ENCODE measurements around the gene PADI1. TPM values are rescaled to one million over a fixed set of nuclear protein-coding genes. Genes with fewer than 3 reads are reported as not detected.

The PADI1 gene
- polyA plus RNA-seq, 1 donor from 2014 or later: 0.66 TPM

DNA sequence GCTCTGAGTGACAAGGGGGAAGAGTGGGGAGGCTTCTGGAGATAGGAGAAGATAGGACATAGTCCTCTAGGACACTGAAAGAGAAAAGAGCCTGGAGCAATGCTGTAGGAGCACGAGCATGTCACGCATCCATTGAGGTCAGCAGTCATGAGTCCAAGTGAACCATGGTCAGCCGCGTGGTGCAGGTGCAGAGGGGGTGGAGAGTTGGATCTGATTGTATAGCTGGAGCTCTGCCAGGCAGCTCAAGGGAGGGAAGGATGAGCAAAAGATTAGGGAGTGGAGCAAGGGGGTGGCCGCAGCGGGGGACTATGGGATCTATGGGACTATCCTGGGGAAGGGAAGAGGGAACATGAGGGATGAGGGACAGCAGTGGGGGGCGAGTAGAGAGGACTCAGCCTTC, 14.0 kb downstream of the PADI1 start:
- H3K4me2 ChIP-seq (ENCODE audit: low read length): no peak overlapping the region
- no peaks in the 10 kb centered on the region for H3K9me2 ChIP-seq (ENCODE audit: insufficient read depth, low read length)
- H2AFZ ChIP-seq (ENCODE audit: low read depth, low read length): no peak overlapping the region
- H3F3A ChIP-seq (ENCODE audit: insufficient read depth, low read length, poor library complexity, severe bottlenecking): no peaks in the 10 kb centered on the region
- no peaks in the 10 kb centered on the region for H4K20me1 ChIP-seq (ENCODE audit: insufficient read depth)
- no peaks in the 10 kb centered on the region for H3K36me3 ChIP-seq (ENCODE audit: insufficient read depth, low read length)
- no peak overlapping the region for H3K27ac ChIP-seq (ENCODE audit: low read length)
- no peak overlapping the region for H3K9ac ChIP-seq (ENCODE audit: low read length)
- H3K79me2 ChIP-seq (replicated peaks; ENCODE audit: insufficient read depth, low read length): no peaks in the 10 kb centered on the region
- TF ChIP-seq, protein P1, sequence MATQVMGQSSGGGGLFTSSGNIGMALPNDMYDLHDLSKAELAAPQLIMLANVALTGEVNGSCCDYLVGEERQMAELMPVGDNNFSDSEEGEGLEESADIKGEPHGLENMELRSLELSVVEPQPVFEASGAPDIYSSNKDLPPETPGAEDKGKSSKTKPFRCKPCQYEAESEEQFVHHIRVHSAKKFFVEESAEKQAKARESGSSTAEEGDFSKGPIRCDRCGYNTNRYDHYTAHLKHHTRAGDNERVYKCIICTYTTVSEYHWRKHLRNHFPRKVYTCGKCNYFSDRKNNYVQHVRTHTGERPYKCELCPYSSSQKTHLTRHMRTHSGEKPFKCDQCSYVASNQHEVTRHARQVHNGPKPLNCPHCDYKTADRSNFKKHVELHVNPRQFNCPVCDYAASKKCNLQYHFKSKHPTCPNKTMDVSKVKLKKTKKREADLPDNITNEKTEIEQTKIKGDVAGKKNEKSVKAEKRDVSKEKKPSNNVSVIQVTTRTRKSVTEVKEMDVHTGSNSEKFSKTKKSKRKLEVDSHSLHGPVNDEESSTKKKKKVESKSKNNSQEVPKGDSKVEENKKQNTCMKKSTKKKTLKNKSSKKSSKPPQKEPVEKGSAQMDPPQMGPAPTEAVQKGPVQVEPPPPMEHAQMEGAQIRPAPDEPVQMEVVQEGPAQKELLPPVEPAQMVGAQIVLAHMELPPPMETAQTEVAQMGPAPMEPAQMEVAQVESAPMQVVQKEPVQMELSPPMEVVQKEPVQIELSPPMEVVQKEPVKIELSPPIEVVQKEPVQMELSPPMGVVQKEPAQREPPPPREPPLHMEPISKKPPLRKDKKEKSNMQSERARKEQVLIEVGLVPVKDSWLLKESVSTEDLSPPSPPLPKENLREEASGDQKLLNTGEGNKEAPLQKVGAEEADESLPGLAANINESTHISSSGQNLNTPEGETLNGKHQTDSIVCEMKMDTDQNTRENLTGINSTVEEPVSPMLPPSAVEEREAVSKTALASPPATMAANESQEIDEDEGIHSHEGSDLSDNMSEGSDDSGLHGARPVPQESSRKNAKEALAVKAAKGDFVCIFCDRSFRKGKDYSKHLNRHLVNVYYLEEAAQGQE (IDR thresholded peaks at IDR 0.05; ENCODE audit: borderline replicate concordance): no peak
- TF ChIP-seq EP300 (conservative IDR thresholded peaks at IDR 0.05; ENCODE audit: poor library complexity, severe bottlenecking) (no peak), MXI1 (conservative IDR thresholded peaks at IDR 0.05; ENCODE audit: poor library complexity, severe bottlenecking) (no peak), SMC3 (conservative IDR thresholded peaks at IDR 0.05; ENCODE audit: poor library complexity) (no peak), POLR2AphosphoS5 (IDR thresholded peaks at IDR 0.05) (no peak), RAD21 (conservative IDR thresholded peaks at IDR 0.05) (no peak)
- TF ChIP-seq, protein P2, sequence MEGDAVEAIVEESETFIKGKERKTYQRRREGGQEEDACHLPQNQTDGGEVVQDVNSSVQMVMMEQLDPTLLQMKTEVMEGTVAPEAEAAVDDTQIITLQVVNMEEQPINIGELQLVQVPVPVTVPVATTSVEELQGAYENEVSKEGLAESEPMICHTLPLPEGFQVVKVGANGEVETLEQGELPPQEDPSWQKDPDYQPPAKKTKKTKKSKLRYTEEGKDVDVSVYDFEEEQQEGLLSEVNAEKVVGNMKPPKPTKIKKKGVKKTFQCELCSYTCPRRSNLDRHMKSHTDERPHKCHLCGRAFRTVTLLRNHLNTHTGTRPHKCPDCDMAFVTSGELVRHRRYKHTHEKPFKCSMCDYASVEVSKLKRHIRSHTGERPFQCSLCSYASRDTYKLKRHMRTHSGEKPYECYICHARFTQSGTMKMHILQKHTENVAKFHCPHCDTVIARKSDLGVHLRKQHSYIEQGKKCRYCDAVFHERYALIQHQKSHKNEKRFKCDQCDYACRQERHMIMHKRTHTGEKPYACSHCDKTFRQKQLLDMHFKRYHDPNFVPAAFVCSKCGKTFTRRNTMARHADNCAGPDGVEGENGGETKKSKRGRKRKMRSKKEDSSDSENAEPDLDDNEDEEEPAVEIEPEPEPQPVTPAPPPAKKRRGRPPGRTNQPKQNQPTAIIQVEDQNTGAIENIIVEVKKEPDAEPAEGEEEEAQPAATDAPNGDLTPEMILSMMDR (IDR thresholded peaks at IDR 0.05; ENCODE audit: poor library complexity, severe bottlenecking): no peak
- H3K9me3 ChIP-seq (ENCODE audit: low read length): no peaks in the 10 kb centered on the region
- H3K27me3 ChIP-seq (ENCODE audit: insufficient read depth, low read depth, low read length): no peaks in the 10 kb centered on the region
- H3K4me3 ChIP-seq (ENCODE audit: low read length): no peak overlapping the region

GRCh38 chr1:17220287-17220686, 15.4 kb downstream of the PADI1 start:
- no peak overlapping the region for H3K27ac ChIP-seq (ENCODE audit: low read length)
- no peaks in the 10 kb centered on the region for H3K79me2 ChIP-seq (replicated peaks; ENCODE audit: insufficient read depth, low read length)
- no peaks in the 10 kb centered on the region for H3F3A ChIP-seq (ENCODE audit: insufficient read depth, low read length, poor library complexity, severe bottlenecking)
- no peak for TF ChIP-seq EZH2 (IDR thresholded peaks at IDR 0.05; ENCODE audit: borderline replicate concordance, insufficient read depth, low read length, poor library complexity, severe bottlenecking)
- TF ChIP-seq MXI1 (conservative IDR thresholded peaks at IDR 0.05; ENCODE audit: poor library complexity, severe bottlenecking): no peak
- TF ChIP-seq SMC3 (conservative IDR thresholded peaks at IDR 0.05; ENCODE audit: poor library complexity): no peak
- TF ChIP-seq RAD21 (conservative IDR thresholded peaks at IDR 0.05): no peak
- TF ChIP-seq, protein P2 (IDR thresholded peaks at IDR 0.05; ENCODE audit: poor library complexity, severe bottlenecking): no peak
- TF ChIP-seq POLR2AphosphoS5 (IDR thresholded peaks at IDR 0.05): no peak
- no peak for TF ChIP-seq TAF1 (IDR thresholded peaks at IDR 0.05; ENCODE audit: low read depth)
- TF ChIP-seq, protein P1 (IDR thresholded peaks at IDR 0.05; ENCODE audit: borderline replicate concordance): no peak
- TF ChIP-seq EP300 (conservative IDR thresholded peaks at IDR 0.05; ENCODE audit: poor library complexity, severe bottlenecking): no peak
- no peaks in the 10 kb centered on the region for H3K9me2 ChIP-seq (ENCODE audit: insufficient read depth, low read length)
- no peak overlapping the region for H2AFZ ChIP-seq (ENCODE audit: low read depth, low read length)
- no peaks in the 10 kb centered on the region for H3K9me3 ChIP-seq (ENCODE audit: low read length)
- no peak overlapping the region for H3K9ac ChIP-seq (ENCODE audit: low read length)
- no peak overlapping the region for H3K4me2 ChIP-seq (ENCODE audit: low read length)
- no peaks in the 10 kb centered on the region for H4K20me1 ChIP-seq (ENCODE audit: insufficient read depth)
- no peaks in the 10 kb centered on the region for H3K36me3 ChIP-seq (ENCODE audit: insufficient read depth, low read length)
- H3K4me3 ChIP-seq (ENCODE audit: low read length): no peak overlapping the region
- H3K27me3 ChIP-seq (ENCODE audit: insufficient read depth, low read depth, low read length): no peaks in the 10 kb centered on the region

All from neural cell (in vitro differentiated cells).